Measurements from ENCODE around the gene ELMO1. TPM values are rescaled to one million over a fixed set of nuclear protein-coding genes. Genes with fewer than 3 reads are reported as not detected.

The ELMO1 gene
- total RNA-seq, 1 donor: 508 TPM

GRCh38 chr7:37283716-37284115 is 164.9 kb downstream of the ELMO1 start:
- DNase-seq (ENCODE audit: low read depth in 2 of 3, low spot score in 2 of 3): no peak

- no peak for DNase-seq (ENCODE audit: low read depth in 2 of 3, low spot score in 2 of 3)
Observed at GRCh38 chr7:37282927-37283326, 165.7 kb downstream of the ELMO1 start.

- no peak for DNase-seq (ENCODE audit: low read depth in 2 of 3, low spot score in 2 of 3)
Observed at GRCh38 chr7:37282093-37282444, 166.6 kb downstream of the ELMO1 start.

GRCh38 chr7:37281368-37282092 is 167.1 kb downstream of the ELMO1 start:
- no peak for DNase-seq (ENCODE audit: low read depth in 2 of 3, low spot score in 2 of 3)

GRCh38 chr7:37277513-37277912 is 171.2 kb downstream of the ELMO1 start:
- DNase-seq (ENCODE audit: low read depth in 2 of 3, low spot score in 2 of 3): no peak

- DNase-seq (ENCODE audit: low read depth in 2 of 3, low spot score in 2 of 3): no peak
Observed at GRCh38 chr7:37275078-37275710, 173.5 kb downstream of the ELMO1 start.

- DNase-seq (ENCODE audit: low read depth in 2 of 3, low spot score in 2 of 3): no peak
Observed at GRCh38 chr7:37273891-37274290, 174.8 kb downstream of the ELMO1 start.

GRCh38 chr7:37269711-37270508 is 178.8 kb downstream of the ELMO1 start:
- DNase-seq (ENCODE audit: low read depth in 2 of 3, low spot score in 2 of 3): no peak

GRCh38 chr7:37267251-37267650 is 181.4 kb downstream of the ELMO1 start:
- DNase-seq (ENCODE audit: low read depth in 2 of 3, low spot score in 2 of 3): no peak

- no peak for DNase-seq (ENCODE audit: low read depth in 2 of 3, low spot score in 2 of 3)
Observed at GRCh38 chr7:37265876-37266275, 182.8 kb downstream of the ELMO1 start.

GRCh38 chr7:37265006-37265405 is 183.7 kb downstream of the ELMO1 start:
- peak in 2 of 3 donors; percentile 75 to 91 for DNase-seq (ENCODE audit: low read depth in 2 of 3, low spot score in 2 of 3)

- no peak for DNase-seq (ENCODE audit: low read depth in 2 of 3, low spot score in 2 of 3)
Observed at GRCh38 chr7:37262181-37262580, 186.5 kb downstream of the ELMO1 start.

GRCh38 chr7:37259319-37259821 is 189.3 kb downstream of the ELMO1 start:
- DNase-seq (ENCODE audit: low read depth in 2 of 3, low spot score in 2 of 3): peak in 2 of 3 donors; percentile 13 to 31

- no peak for DNase-seq (ENCODE audit: low read depth in 2 of 3, low spot score in 2 of 3)
Observed at GRCh38 chr7:37256631-37257030, 192.0 kb downstream of the ELMO1 start.

GRCh38 chr7:37255327-37255944 is 193.2 kb downstream of the ELMO1 start:
- no peak for DNase-seq (ENCODE audit: low read depth in 2 of 3, low spot score in 2 of 3)

- no peak for DNase-seq (ENCODE audit: low read depth in 2 of 3, low spot score in 2 of 3)
Observed at GRCh38 chr7:37251222-37251621, 197.4 kb downstream of the ELMO1 start.

GRCh38 chr7:37249240-37249639 is 199.4 kb downstream of the ELMO1 start:
- no peak for DNase-seq (ENCODE audit: low read depth in 2 of 3, low spot score in 2 of 3)

- DNase-seq (ENCODE audit: low read depth in 2 of 3, low spot score in 2 of 3): no peak
Observed at GRCh38 chr7:37248396-37248861, 200.2 kb downstream of the ELMO1 start.

GRCh38 chr7:37247861-37248260 is 200.8 kb downstream of the ELMO1 start:
- DNase-seq (ENCODE audit: low read depth in 2 of 3, low spot score in 2 of 3): no peak

- DNase-seq (ENCODE audit: low read depth in 2 of 3, low spot score in 2 of 3): no peak
Observed at GRCh38 chr7:37245590-37245989, 203.1 kb downstream of the ELMO1 start.

GRCh38 chr7:37236906-37237305 is 211.8 kb downstream of the ELMO1 start:
- DNase-seq (ENCODE audit: low read depth in 2 of 3, low spot score in 2 of 3): no peak
